Lower lobe of right lung (tissue), 2 donors: Measurements from ENCODE around the gene CLDN7. TPM values are rescaled to one million over a fixed set of nuclear protein-coding genes. Genes with fewer than 3 reads are reported as not detected.
A peak's percentile ranks its signal among the peaks of the same experiment; 100 is the strongest.

ENCODE experiments used
- ATAC-seq, 2 donors: fragments of 200-7000 bp; cut with Tn5 transposase; one replicate each; pipeline ENCODE4 v1.9.1; 2020 to 2022; ENCODE audit warnings: mild to moderate bottlenecking in 2 of 2, moderate library complexity in 2 of 2
- DNase-seq: peaks from one replicate; pipeline ENCODE4 v3.0.0-alpha.2; 2020
- H3K27ac ChIP-seq: fragments of 200-600 bp; one replicate; pipeline ENCODE4 v1.8.0; 2022
- H3K27me3 ChIP-seq: fragments of 200-600 bp; one replicate; pipeline ENCODE4 v1.8.0; 2022; ENCODE audit warnings: low read depth
- H3K36me3 ChIP-seq: fragments of 200-600 bp; one replicate; pipeline ENCODE4 v1.8.0; 2022; ENCODE audit warnings: mild to moderate bottlenecking
- H3K4me1 ChIP-seq: fragments of 200-600 bp; one replicate; pipeline ENCODE4 v1.8.0; 2022
- H3K4me3 ChIP-seq: fragments of 200-600 bp; one replicate; pipeline ENCODE4 v1.8.0; 2022; ENCODE audit warnings: mild to moderate bottlenecking
- H3K9me3 ChIP-seq: fragments of 200-600 bp; one replicate; pipeline ENCODE4 v1.8.0; 2022
- intact Hi-C: fragments of 100-400 bp; cut with DNase I; formaldehyde crosslinking; loops from one replicate; pipeline ENCODE4 v1.11.0; 2022
- microRNA-seq: library from miRNA; unstranded; fragments of <30 nt; microRNA quantifications from one replicate; pipeline ENCODE4 v1.2.0, GENCODE V29; 2020; ENCODE audit warnings: borderline number of aligned reads
- total RNA-seq: library from RNA; stranded (reverse); fragmentation: NEBNext Ultra II Directional; extraction: Animal tissue kit (Norgen Biotek cat#: 25700); gene quantifications from one replicate; pipeline ENCODE4 v1.2.1, GENCODE V29; 2021
- TF ChIP-seq, protein P1 (sequence below): fragments of 200-600 bp; IDR thresholded peaks from one replicate; pipeline ENCODE4 v1.8.0; 2022; ENCODE audit warnings: antibody characterized with exemption, mild to moderate bottlenecking
- donor health status: DM: no; HTN: yes; CAD: no; lungs with severe emphysema.

CLDN7 gene
- total RNA-seq, 1 donor from 2014 or later, result 98.7 TPM

DNA sequence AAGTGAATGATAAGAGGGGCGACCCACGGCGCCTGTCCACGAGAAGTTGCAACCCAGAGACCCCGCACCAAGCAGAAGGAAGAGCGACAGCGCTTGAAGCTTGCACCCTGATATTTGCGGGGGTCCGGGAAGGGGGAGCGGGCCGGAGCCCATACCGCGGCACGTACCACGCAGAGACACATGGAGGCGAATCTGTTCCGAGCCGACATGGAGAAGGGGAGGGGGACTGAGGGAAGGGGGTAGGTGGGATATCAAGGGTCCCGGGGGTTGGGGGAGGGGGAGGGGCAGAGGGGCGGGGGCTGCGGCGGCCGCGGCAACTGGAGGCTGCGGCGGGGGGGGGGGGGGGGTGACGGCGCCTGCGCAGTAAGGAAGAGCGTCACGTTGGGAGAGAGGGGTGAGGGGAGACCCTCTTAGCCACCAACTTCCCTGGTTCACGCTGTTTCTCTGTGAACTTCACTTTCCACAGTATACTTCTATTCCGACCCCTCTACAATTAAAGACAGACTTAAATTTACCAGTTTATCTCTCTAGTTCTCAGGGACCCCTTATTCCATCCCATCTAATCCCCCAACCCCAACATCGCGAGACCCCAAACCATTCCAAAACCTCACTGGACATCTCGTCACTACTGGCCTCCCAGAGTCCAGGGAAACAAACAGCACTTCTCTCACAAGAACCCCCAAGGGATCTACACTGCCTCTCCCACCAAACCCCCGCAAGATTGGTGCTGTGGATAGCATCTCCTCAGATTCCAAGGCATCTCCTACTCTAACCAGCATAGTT, 50.6 kb downstream of the CLDN7 start:
- Histone ChIP-seq H3K4me3 (no peak overlapping the region), H3K9me3 (no peaks in the 10 kb centered on the region), H3K27me3 (no peaks in the 10 kb centered on the region), H3K27ac (no peak overlapping the region), H3K36me3 (no peaks in the 10 kb centered on the region), H3K4me1 (peaks cover 33% of the 10 kb centered on the region)
- intact Hi-C loops, result no loop called here
- TF ChIP-seq, protein P1, sequence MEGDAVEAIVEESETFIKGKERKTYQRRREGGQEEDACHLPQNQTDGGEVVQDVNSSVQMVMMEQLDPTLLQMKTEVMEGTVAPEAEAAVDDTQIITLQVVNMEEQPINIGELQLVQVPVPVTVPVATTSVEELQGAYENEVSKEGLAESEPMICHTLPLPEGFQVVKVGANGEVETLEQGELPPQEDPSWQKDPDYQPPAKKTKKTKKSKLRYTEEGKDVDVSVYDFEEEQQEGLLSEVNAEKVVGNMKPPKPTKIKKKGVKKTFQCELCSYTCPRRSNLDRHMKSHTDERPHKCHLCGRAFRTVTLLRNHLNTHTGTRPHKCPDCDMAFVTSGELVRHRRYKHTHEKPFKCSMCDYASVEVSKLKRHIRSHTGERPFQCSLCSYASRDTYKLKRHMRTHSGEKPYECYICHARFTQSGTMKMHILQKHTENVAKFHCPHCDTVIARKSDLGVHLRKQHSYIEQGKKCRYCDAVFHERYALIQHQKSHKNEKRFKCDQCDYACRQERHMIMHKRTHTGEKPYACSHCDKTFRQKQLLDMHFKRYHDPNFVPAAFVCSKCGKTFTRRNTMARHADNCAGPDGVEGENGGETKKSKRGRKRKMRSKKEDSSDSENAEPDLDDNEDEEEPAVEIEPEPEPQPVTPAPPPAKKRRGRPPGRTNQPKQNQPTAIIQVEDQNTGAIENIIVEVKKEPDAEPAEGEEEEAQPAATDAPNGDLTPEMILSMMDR, result no peak
- DNase-seq (no peak), ATAC-seq (no peak)

Small RNA genes lying within 50 kb of the gene (microRNA-seq; reads per million reads assigned to microRNA genes)
- gene MIR324, result 1,184 reads per million, percentile 81 among the genes with 10 or more reads in this experiment

Other genes with a start within 250 kb of the CLDN7 start
- gene RNASEK, start 249.9 kb downstream of the CLDN7 start, total RNA-seq, result 300 TPM
- gene BCL6B, start 239.4 kb downstream of the CLDN7 start, total RNA-seq, result 13.4 TPM
- gene SLC16A13, start 226.5 kb downstream of the CLDN7 start, total RNA-seq, result 9.9 TPM
- 7.7 TPM for gene SLC16A11, start 218.4 kb downstream of the CLDN7 start, total RNA-seq
- 7.7 TPM for gene CLEC10A, start 182.2 kb downstream of the CLDN7 start, total RNA-seq
- gene ASGR2, start 147.7 kb downstream of the CLDN7 start, total RNA-seq, result 1.3 TPM
- 5.1 TPM for gene ASGR1, start 83.1 kb downstream of the CLDN7 start, total RNA-seq
- 29.3 TPM for gene DLG4, start 42.6 kb downstream of the CLDN7 start, total RNA-seq
- gene ACADVL, start 42.5 kb downstream of the CLDN7 start, total RNA-seq, result 576 TPM
- 46.4 TPM for gene DVL2, start 28.0 kb downstream of the CLDN7 start, total RNA-seq
- 33.9 TPM for gene PHF23, start 23.0 kb downstream of the CLDN7 start, total RNA-seq
- 587 TPM for gene GABARAP, start 20.0 kb downstream of the CLDN7 start, total RNA-seq
- gene CTDNEP1, start 10.7 kb downstream of the CLDN7 start, total RNA-seq, result 140 TPM
- 33.2 TPM for gene ELP5, start 10.3 kb downstream of the CLDN7 start, total RNA-seq
- gene SLC2A4, start 19.2 kb upstream of the CLDN7 start, total RNA-seq, result 1.1 TPM
- gene YBX2, start 32.2 kb upstream of the CLDN7 start, total RNA-seq, result 0.41 TPM
- 216 TPM for gene EIF5A, start 45.1 kb upstream of the CLDN7 start, total RNA-seq
- gene GPS2, start 52.9 kb upstream of the CLDN7 start, total RNA-seq, result 66.6 TPM
- 35.2 TPM for gene NEURL4, start 66.9 kb upstream of the CLDN7 start, total RNA-seq
- 26.5 TPM for gene ACAP1, start 74.1 kb upstream of the CLDN7 start, total RNA-seq
- 11.0 TPM for gene KCTD11, start 89.7 kb upstream of the CLDN7 start, total RNA-seq
- gene TMEM95, start 92.7 kb upstream of the CLDN7 start, total RNA-seq, result not detected
- gene TNK1, start 118.6 kb upstream of the CLDN7 start, total RNA-seq, result 4.1 TPM
- gene PLSCR3, start 132.0 kb upstream of the CLDN7 start, total RNA-seq, result 27.1 TPM
- gene TMEM256, start 141.6 kb upstream of the CLDN7 start, total RNA-seq, result 51.2 TPM
- 9.5 TPM for gene NLGN2, start 145.4 kb upstream of the CLDN7 start, total RNA-seq
- gene SPEM1, start 157.8 kb upstream of the CLDN7 start, total RNA-seq, result not detected
- gene SPEM2, start 163.1 kb upstream of the CLDN7 start, total RNA-seq, result not detected
- not detected for gene SPEM3, start 166.4 kb upstream of the CLDN7 start, total RNA-seq
- gene TMEM102, start 173.0 kb upstream of the CLDN7 start, total RNA-seq, result 8.1 TPM
- 1.2 TPM for gene FGF11, start 177.0 kb upstream of the CLDN7 start, total RNA-seq
- gene CHRNB1, start 182.6 kb upstream of the CLDN7 start, total RNA-seq, result 8.4 TPM
- 79.0 TPM for gene ZBTB4, start 217.2 kb upstream of the CLDN7 start, total RNA-seq
- gene SLC35G6, start 219.0 kb upstream of the CLDN7 start, total RNA-seq, result not detected
- 101 TPM for gene POLR2A, start 221.9 kb upstream of the CLDN7 start, total RNA-seq